Mucosa of gallbladder (tissue), 1 donor: ENCODE results near the gene HS6ST3. TPM values are rescaled to one million over a fixed set of nuclear protein-coding genes. Genes with fewer than 3 reads are reported as not detected.
"Not testable (repeated sequence)": the region's sequence is repeated elsewhere in the genome, so short reads cannot be mapped to it uniquely, and the experiment has no call there.

ENCODE experiments used
- DNase-seq: peaks from one replicate; pipeline ENCODE4 v3.0.0-alpha.2; 2020; ENCODE audit warnings: low spot score
- total RNA-seq: library from RNA; stranded (reverse); gene quantifications from one replicate; pipeline ENCODE4 v1.2.1, GENCODE V29; 2021
- donor health status: DM: no; HTN: no; CAD: no.

HS6ST3 gene
- total RNA-seq, 1 donor from 2014 or later, result 0.49 TPM

DNA sequence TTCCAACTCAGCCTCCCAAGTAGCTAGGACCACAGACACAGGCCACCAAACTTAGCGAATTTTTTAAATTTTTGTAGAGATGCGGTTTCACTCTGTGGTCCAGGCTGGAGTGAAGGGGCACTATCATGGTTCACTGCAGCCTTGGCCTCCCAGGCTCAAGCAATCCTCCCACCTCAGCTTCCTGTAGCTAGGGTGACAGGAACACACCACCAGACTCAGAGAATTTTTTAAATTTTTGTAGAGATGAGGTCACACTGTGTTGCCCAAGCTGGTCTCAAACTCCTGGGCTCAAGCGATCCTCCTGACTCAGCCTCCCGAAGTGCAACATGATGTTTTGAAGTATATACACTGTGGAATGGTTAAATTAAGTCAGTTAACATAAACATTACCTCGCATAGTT, 640.8 kb downstream of the HS6ST3 start:
- DNase-seq, result no peak

GRCh38 chr13:96734499-96734898, 644.6 kb downstream of the HS6ST3 start:
- no peak for DNase-seq

- DNase-seq, result no peak
Measured at GRCh38 chr13:96741779-96742178, 651.9 kb downstream of the HS6ST3 start.

- no peak for DNase-seq
Measured at GRCh38 chr13:96743296-96744089, 653.6 kb downstream of the HS6ST3 start.

DNA sequence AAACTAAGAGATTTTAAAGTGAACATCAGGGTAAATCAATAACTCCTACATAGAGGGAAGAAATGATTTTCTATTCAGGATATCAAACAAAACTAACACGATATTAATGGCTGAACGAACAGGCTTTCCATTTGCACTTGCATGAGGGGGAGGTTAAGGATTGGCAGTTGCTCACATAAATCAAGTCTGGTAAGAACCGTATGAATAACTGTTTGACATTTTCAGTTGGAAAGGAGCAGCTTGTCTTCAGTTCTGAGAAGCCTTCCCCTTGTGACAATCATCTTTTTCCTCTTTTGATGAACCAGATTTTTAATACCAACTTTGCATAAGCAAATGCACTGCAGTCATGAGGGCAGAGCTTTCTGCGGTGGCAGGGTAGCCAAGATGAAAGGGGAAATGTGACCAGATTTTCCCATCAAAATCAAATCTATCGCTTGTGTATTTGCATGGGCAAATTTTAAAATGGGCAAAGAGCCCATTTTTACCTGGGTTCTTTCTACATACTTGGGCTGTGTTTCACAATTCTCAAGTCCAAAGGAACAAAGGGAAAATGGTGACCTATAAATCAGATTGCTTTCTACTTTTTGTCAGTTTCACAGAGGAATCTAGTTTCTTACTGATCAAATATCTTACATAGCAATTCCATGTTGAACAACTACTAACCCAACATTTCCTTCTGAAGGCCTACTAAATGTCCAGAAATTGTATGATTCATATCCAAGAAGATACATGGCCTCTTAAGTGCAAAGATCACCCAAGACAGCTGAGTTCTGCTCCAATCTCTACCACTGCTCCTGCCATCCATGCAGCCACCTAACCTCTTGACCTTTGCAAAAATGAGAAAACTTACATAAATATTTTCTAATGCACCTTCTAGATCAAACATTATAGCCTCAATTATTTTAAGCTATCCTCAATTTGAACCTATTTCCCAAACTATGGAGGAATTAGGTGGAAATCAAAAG, 654.7 kb downstream of the HS6ST3 start:
- no peak for DNase-seq

DNA sequence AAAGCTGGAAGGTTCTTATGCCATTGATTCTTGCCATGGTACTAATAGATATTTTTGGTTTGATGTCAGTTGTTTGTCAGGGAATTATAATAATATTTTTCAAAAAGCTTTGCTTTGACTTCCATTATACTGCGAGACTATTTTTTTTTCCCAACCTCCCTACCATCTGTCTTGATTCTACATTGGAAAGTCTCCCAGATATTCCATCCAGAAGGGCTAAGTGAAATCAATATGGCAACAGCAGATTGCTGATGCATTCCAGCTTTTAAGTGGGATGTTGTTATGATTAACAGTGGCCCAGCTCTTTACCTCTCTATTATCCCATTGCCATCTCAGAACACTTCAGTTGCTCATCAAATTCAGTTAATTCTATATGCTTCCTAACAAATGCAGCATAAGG, 657.0 kb downstream of the HS6ST3 start:
- no peak for DNase-seq

- no peak for DNase-seq
Measured at GRCh38 chr13:96749825-96750224, 659.9 kb downstream of the HS6ST3 start.

GRCh38 chr13:96751089-96751488, 661.2 kb downstream of the HS6ST3 start:
- DNase-seq, result no peak

- no peak for DNase-seq
Measured at GRCh38 chr13:96762876-96763275, 673.0 kb downstream of the HS6ST3 start.

- DNase-seq, result no peak
Measured at GRCh38 chr13:96766306-96766705, 676.4 kb downstream of the HS6ST3 start.

- DNase-seq, result no peak
Measured at GRCh38 chr13:96768524-96768923, 678.6 kb downstream of the HS6ST3 start.

DNA sequence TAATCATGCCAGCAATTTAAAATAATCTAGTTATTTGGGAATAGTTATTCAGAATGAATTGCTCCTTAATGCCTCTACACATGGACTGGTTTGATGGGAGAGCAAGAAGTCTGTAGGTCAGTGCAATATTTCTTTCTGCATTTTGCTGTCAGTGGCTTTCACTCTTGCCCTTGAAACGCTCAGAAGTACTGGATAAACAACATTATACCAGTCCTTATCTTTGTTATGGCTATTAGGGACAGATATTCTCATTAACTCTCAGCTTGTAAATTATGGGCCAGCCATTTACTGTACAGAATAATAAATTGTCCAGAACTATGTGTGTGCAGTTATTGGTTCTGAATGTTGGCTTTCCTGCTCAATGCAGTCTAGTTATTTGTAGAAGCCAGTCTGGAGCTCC, 680.0 kb downstream of the HS6ST3 start:
- no peak for DNase-seq

DNA sequence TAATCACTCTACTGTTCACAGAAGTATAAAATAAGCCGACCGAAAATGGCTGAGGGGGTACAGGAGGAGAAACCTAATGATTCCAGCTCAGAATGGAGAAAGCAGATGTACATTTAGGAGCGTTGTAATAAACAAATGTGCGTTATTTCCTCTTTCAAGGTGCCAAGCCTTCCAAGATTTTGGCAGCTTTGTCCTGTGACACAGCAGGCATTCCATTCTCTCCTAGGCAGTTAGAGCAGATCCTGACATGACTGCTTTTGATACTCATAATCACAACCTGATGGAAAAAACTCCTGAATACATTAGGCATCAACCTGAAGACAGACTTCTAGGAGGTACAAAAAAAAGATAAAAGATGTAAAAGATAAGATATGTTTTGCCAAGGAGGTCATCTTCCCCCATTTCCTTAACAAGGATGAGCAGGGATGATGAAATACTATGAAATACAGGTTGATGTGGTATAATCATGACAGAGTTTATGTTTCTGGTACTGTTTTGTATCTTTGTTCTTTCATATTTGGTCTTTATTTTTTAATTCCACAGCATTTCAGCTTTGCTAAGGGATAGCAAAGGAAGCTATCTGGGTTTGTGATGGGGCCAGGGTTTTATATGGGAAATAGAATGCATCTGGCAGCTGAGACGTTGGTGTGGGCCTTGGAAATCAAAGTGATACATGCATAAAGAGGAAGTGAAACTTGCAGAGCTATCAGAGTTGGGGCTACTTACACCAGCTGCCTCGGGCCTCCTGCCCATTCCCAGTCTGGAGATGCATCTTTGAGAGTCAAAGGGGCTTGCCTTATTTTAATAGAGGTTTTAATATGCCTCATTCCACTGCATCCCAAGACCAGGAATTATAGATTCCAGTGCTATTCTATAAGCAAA, 681.8 kb downstream of the HS6ST3 start:
- no peak for DNase-seq

GRCh38 chr13:96772426-96772825, 682.5 kb downstream of the HS6ST3 start:
- no peak for DNase-seq

GRCh38 chr13:96778302-96778701, 688.4 kb downstream of the HS6ST3 start:
- DNase-seq, result not testable (repeated sequence)

DNA sequence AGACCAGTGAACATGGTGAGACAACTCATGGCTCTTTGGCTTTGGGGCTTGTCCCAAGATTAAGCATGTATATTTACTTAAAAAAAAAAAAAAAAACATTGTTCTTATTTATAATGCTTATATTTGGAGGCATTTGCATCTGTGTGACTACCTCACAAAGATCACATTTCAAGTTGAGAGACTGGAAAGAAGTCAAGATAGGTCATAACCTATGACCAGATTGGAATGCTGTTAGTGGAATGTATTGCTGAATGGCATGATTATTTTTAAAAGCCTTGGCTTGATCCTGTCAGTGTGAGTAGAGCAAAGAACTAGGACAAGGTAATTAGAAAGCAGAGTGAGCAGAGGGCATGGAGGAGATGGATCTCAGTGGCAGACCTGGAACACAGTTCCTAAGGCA, 689.8 kb downstream of the HS6ST3 start:
- no peak for DNase-seq

DNA sequence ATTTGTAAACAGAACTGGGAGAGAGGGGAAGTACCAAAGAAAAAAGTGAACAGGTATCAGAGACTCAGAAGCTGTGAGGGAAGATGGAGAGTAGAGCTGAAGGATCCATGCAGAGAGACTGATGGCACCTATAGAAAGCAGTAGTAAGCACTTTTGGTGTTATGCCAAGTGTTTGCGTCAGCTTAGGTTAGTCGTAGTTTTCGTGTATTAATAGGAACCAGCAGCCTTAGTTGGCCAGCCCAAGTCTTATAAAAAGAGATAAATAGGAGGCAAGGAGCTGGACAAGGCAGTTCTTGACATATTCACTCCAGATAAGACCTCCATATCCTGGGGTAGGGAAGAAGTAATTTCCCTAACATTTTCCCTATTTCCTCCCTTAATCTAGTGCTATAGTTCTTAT, 690.2 kb downstream of the HS6ST3 start:
- DNase-seq, result no peak

GRCh38 chr13:96781141-96781540, 691.2 kb downstream of the HS6ST3 start:
- DNase-seq, result no peak

DNA sequence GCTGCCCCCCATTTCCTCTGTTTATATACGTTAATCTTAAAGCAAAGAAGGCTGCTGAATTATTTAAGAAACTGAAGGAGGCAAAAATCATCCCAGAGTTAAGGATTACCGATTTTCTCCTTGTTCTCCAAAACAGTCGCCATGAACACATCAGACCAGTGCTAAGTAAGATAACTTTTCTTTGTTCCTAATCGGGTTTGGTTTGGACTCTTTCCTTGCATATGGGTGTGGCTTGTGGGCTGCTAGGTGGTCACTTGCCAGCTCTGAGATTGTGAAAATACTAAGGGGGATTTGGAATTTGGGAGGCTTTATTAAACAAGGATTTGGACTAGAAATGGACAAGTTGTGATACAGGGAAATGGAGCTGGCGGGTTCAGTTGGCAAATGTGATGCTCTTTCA, 692.3 kb downstream of the HS6ST3 start:
- no peak for DNase-seq

- no peak for DNase-seq
Measured at GRCh38 chr13:96783057-96783456, 693.1 kb downstream of the HS6ST3 start.

DNA sequence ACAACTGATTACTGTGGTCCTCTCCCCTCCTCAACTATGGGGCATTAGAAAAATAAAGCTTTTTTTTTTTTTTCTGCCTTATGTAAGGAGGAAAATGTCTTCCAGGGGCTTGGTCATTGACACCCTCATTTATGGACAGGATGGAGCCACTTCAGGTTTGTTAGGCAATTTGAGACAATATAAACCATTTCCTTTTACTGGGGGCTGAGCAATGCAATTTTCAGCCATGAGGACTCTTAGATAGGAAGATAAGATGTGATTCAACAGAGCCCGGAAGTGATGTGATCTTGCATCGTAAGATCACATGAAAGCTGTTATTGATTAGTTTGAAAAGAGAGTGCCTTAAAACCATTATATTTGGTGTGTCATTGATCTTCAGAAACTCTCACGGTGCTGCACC, 693.6 kb downstream of the HS6ST3 start:
- no peak for DNase-seq

- DNase-seq, result no peak
Measured at GRCh38 chr13:96785986-96786385, 696.1 kb downstream of the HS6ST3 start.
